Peyer's patch (tissue), 4 donors: ENCODE results near the gene FAU.

Experiments
- CTCF ChIP-seq, 6 experiments: fragments of 450-650 bp in 4 of 6; fragments of 200-600 bp in 2 of 6; sonication (generic) in 1 of 6; IDR thresholded peaks; one replicate each; pipeline ENCODE4 v1.5.1; 2017 to 2019; ENCODE audit warnings: antibody characterized with exemption in 6 of 6, mild to moderate bottlenecking in 3 of 6, moderate library complexity in 1 of 6
- POLR2A ChIP-seq, 2 donors: fragments of 450-650 bp; IDR thresholded peaks; one replicate each; pipeline ENCODE4 v1.5.1; 2017; ENCODE audit warnings: antibody characterized with exemption in 2 of 2, mild to moderate bottlenecking in 2 of 2, moderate library complexity in 2 of 2

GRCh38 chr11:65120831-65121230 is 1.1 kb downstream of the FAU start:
- TF ChIP-seq CTCF (IDR thresholded peaks at IDR 0.05) (no peak), POLR2A (IDR thresholded peaks at IDR 0.05) (no peak)
